HCT116 (cell line): Measurements from ENCODE around the gene CALML3.

Experiments used
- ATF3 ChIP-seq: IDR thresholded peaks from 2 replicates; pipeline ENCODE4 v1.6.1; 2012
- CEBPB ChIP-seq: IDR thresholded peaks from 2 replicates; pipeline ENCODE4 v1.6.1; 2012; ENCODE audit warnings: low read depth
- CTCF ChIP-seq, 3 experiments: fragments of 200-600 bp in 1 of 3; sonication (generic) in 1 of 3; IDR thresholded peaks in 2 of 3; conservative IDR thresholded peaks in 1 of 3; 2 replicates each; pipeline ENCODE4 v1.5.1; 2012 to 2017; ENCODE audit warnings: low read depth in 2 of 3, low read length in 2 of 3, antibody characterized with exemption in 1 of 3, borderline replicate concordance in 1 of 3, control low read depth in 1 of 3, mild to moderate bottlenecking in 1 of 3, mixed read lengths in 1 of 3, mixed run types in 1 of 3, moderate library complexity in 1 of 3; ENCODE audit not compliant: insufficient read depth in 1 of 3
- ELF1 ChIP-seq: IDR thresholded peaks from 2 replicates; pipeline ENCODE4 v1.6.1; 2012; ENCODE audit warnings: low read depth, borderline replicate concordance
- POLR2AphosphoS5 ChIP-seq: IDR thresholded peaks from 2 replicates; pipeline ENCODE4 v1.6.1; 2011; ENCODE audit warnings: mild to moderate bottlenecking, low read depth, low read length, moderate library complexity
- RAD21 ChIP-seq: IDR thresholded peaks from 2 replicates; pipeline ENCODE4 v1.6.1; 2012; ENCODE audit warnings: low read depth, mild to moderate bottlenecking
- SRF ChIP-seq: IDR thresholded peaks from 2 replicates; pipeline ENCODE4 v1.6.1; 2012; ENCODE audit warnings: low read depth
- TCF7L2 ChIP-seq: IDR thresholded peaks from 2 replicates; pipeline ENCODE4 v1.7.0; 2011; ENCODE audit warnings: borderline replicate concordance, inconsistent platforms; ENCODE audit not compliant: insufficient read depth, insufficient read length; ENCODE audit errors: extremely low read depth

GRCh38 chr10:5575482-5576153, 50.9 kb downstream of the CALML3 start:
- TF ChIP-seq CTCF (IDR thresholded peaks at IDR 0.05 in 2 of 3, conservative IDR thresholded peaks at IDR 0.05 in 1 of 3; ENCODE audit: borderline replicate concordance in 1 of 3, insufficient read depth in 1 of 3, low read depth in 2 of 3, low read length in 2 of 3) (no peak), POLR2AphosphoS5 (no peak), CEBPB (no peak), ATF3 (no peak), SRF (no peak), ELF1 (no peak), TCF7L2 (no peak), RAD21 (no peak)
